GM19043 (cell line): ENCODE measurements around the gene BBIP1.

Experiments
- ATAC-seq: cut with Tn5 transposase; IDR thresholded peaks from one replicate; pipeline ENCODE4 v1.9.1; 2021; ENCODE audit warnings: low read depth; ENCODE audit not compliant: unreplicated experiment

The BBIP1 gene

DNA sequence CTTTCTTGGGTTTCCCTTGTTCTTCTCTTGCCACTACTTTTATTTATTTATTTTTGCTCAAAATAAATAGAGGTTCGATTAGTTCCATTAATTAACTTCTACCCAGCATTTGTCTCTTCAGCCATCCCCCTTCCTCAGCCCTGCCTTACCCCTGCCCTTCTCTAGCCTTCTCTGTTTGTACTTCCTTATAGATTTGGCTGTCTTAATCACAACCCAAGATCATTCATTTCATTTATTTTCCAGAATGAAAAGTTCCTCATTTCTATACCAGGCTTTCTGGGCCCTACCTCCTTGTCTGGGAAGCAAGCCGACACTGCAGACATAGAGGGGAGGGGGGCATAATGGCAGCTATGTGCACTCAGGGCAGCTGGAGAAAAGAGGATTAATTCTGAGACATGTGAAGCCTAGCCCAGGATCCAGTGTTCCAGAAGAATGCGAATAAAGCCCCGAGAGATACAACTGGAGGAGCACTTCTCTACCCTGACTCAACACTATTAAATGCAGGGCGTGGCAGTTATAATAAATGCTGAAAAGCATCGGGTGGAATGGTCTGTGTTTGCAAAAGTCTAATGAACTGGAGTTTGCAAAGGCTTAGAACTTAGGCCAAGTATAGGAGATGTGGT, 53.7 kb downstream of the BBIP1 start:
- ATAC-seq: no peak

DNA sequence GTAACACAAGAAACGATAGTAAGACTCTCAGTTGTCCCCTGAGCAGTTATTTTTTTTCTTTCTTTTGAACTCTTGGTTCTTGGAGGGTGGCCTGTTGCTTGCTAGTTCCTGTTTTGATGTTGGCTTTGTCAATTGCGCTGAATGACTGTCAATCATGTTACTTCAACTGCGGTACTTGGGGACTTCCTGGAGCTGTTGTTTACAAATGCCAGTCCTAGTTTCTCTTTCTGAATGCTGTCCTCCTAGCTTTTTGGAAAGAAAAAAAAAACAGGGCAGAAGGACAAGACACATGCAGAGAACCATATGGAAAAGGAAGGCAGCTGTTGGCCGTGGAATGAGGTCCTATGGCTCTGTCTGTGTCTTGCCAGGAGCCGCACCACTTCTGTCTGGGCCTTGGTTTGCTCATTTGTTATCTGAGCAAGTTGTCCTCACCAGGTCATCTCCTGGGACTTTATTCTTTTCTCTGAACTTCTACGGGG, 54.3 kb downstream of the BBIP1 start:
- ATAC-seq: peak; percentile 45

- ATAC-seq: no peak
Observed at GRCh38 chr10:110863956-110864355, 55.0 kb downstream of the BBIP1 start.

GRCh38 chr10:110863361-110863760, 55.6 kb downstream of the BBIP1 start:
- ATAC-seq: no peak

DNA sequence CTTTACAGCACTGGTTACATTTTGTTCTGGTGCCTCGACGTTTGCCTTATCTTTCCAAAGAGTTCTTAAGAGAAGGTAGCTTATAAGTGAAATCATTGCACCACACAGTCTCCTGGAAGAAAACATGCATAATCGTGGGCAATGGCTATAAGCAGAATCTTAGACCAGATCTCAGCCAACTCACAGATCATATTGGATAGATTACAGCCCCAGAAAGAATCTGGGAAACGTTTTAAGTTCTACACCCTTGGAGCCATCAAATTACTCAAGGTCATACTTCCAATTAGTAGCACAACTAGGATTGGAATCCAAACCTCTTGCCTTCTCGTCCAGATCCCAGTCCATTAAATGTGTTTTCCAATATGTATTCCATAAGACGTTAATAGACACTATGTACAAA, 56.0 kb downstream of the BBIP1 start:
- no peak for ATAC-seq

- no peak for ATAC-seq
Observed at GRCh38 chr10:110861930-110862649, 56.9 kb downstream of the BBIP1 start.

- no peak for ATAC-seq
Observed at GRCh38 chr10:110861476-110861875, 57.5 kb downstream of the BBIP1 start.

DNA sequence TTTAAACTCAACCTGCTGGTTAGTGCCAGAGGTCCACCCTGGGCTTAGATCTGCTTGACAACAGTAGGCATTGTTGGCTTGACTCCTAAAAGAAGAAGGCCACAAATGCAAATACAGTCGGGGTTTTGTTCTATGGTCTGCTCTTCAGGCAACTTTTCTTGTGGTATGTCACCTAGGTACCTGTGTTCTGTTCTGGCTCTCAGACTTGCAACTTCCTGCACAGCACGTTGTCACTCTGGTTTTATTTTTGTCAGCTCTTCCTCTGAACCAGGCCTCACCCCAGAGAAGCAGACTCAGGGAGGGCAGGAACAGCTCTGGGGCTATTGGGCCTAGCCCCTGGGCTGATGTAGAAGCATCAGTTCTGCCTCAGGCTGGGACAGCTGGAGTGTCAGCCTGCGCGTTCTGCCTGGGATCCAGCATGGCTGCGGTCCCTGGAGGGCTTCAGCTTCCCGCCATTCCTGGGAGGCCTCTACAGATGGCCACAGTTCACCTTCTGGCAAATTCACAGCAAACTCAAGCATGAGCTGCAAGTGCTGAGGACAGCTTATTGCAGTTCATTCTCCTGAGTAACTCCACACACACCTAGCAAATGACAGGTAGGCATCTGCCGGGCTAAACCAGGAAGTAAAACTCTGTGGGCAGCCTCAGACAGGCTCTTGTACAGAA, 58.3 kb downstream of the BBIP1 start:
- peak; percentile 62 for ATAC-seq

GRCh38 chr10:110859973-110860376, 59.0 kb downstream of the BBIP1 start:
- ATAC-seq: no peak

DNA sequence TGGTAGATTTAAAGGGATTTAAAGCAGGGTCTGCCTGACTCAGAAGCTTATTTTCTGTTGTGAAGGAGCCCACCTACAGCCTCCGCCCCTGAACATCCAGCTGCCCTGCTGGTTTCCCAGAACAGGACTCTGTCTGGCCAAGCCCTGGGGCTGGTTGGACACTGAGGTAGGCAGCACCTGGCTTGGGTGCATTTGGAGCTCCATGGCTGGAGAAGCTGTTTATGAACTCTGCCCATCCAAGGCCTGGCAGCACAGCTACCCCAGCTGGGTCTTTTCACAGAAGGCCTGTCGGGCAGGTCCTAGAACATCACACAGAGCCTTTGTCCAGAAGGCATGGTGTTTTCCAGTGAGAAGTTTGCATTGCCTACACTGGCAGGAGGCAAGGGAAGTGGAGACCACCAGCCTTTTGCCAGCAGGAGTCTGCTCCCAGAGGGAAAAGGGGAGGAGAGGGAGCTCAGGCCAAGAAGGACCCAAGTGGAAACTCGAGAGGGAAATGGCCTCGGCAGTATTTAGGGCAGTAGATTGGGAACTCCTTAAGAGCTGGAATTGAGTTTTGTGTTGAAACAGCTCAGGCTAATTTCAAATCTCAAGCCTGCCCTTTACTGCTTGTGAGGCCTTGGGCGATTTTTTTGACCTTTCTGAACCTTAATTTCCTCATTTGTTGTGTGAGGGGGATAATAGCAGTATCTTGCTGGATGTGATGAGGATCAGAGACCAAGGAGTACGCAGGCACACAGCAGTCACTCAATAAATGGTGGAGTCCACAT, 59.6 kb downstream of the BBIP1 start:
- no peak for ATAC-seq

DNA sequence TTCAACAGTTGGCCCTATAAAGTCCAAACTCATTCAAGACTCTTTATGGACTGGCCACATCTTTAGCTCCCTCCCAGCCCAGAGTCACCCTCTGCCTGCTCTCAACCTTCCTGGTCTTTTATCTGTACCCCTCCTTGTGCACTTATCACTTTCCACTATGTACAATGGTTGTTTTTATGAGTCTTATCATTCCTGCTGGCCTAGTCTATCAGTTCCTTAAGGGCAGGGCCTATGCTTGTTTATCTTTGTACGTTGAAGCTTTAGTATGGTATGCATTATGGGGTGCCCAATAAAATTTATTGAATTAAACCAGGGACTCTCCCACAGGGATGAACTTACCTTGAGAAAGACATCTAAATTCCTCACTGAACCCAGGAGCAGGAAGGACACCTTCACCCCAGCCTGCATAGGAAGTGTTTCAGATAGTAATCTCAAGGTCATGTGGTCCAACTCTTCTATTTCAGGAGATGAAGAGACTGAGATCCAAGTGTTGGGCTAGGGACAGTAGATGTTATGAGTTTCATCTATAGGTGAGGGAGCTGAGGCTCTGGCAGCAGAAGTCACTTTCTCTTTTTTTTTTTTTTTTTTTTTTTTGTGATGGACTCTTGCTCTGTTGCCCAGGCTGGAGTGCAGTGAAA, 60.6 kb downstream of the BBIP1 start:
- no peak for ATAC-seq

DNA sequence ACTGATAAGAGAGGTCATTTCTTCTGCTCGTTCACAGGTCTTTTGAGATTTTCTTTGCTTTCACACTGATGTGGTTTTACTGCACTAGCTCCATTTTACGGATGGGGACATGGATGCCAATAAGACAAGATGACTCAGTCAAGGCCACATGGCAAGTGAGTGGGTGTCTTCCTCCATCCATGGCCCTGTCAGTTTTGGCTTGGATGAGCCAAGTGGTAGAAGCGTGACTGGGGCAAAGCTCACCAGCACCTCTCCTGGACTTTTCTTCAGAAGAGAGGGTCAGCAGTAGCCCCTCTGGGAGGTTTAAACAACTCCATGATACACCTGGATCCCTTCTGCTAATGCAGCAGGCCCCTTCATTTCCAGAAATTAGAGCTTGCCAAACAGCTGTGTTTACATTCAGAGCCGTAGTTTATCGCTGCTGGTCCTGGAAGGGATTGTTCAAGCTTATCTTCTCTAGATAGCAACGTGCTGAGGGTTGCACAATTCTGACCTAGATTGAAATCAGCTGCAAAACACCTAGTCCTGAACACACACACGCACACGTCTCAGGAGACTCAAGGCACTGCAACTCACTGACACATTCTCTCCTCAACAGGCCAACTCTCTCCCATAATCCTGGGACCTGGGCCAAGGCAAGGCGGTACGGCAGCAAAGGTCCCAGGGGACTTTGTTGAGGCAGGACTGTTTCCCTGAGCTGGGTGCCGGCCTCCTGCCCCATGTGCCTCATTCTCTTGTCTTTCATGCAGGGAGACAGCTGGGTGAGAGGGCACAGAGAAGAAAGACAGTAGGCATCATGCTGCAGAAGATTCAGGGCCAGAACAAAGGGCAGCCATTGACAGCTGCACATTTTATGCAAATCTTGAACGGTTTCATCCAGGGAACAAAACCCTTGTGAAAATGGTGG, 61.5 kb downstream of the BBIP1 start:
- no peak for ATAC-seq

DNA sequence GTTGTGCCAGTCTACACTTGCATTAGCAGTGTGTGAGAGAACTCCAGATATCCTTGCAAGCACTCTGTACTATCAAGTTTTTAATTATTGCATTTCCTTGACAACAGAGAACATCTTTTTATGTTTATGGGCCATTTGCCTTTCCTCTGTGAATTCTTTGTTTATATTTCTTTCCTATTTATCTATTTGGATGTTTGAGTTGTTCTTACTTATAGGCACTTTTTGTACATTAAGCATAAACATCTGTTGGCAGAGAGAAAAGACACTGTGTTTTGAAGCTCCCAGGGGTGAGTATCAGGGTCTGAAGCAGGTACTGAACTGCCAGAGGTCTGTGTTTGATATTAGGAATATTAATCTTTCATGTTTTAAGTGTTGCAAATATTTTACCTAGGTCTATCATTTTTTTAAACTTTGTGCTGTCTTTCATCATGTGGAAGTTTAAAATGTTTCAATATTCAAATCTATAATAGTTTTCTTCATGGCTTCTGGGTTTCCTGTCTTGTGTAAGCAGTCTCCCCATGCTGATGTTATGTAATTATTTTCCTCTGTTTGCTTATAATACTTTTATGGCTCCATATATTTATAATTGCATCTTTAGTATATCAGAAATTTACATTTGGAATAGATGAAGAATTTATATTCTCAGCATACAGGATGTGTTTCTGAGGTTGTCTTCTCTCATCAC, 64.9 kb downstream of the BBIP1 start:
- no peak for ATAC-seq

DNA sequence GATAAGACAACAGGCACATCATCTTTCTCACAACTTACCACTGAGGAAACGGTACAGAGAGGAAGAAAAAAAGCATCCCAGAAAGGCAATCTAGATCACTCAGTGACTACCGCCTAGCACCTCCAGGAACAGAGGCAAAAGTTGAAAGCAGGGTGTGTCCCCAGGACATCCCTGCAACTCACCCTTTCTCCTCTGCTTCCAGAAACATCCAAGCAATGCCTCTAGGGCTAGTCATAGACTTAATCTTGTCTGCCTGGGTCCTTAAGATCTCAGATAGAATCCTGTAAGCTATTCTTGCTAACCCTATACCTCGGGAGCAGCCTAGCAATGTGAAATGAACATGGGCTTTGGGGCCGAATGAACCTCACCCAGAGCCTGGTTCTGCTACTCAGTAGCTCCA, 66.0 kb downstream of the BBIP1 start:
- no peak for ATAC-seq

- no peak for ATAC-seq
Observed at GRCh38 chr10:110852255-110852896, 66.6 kb downstream of the BBIP1 start.

GRCh38 chr10:110851020-110851612, 67.9 kb downstream of the BBIP1 start:
- ATAC-seq: no peak

GRCh38 chr10:110850099-110850498, 68.9 kb downstream of the BBIP1 start:
- ATAC-seq: no peak
